ENCODE data around the gene XXYLT1. TPM values are rescaled to one million over a fixed set of nuclear protein-coding genes. Genes with fewer than 3 reads are reported as not detected.

Gene XXYLT1
- total RNA-seq, 1 experiment from 2014 or later = 23.4 TPM

- H3K4me1 Mint-ChIP-seq = no peaks in the 10 kb centered on the region
- ChIA-PET POLR2A (no interaction called here), CTCF (interaction anchor here (0.8 to 1.4 kb wide), 3 partner anchors 10 to 342 kb away, joined by 3 to 6 read pairs (median 3); no protein-coding TSS in a partner anchor)
- no peak overlapping the region for H3K4me3 Mint-ChIP-seq
- no peak for DNase-seq (ENCODE audit: low spot score)
- TF ChIP-seq PRDM15 (CRISPR knock-in tag; IDR thresholded peaks at IDR 0.05) = no peak
- TF ChIP-seq, protein P1, sequence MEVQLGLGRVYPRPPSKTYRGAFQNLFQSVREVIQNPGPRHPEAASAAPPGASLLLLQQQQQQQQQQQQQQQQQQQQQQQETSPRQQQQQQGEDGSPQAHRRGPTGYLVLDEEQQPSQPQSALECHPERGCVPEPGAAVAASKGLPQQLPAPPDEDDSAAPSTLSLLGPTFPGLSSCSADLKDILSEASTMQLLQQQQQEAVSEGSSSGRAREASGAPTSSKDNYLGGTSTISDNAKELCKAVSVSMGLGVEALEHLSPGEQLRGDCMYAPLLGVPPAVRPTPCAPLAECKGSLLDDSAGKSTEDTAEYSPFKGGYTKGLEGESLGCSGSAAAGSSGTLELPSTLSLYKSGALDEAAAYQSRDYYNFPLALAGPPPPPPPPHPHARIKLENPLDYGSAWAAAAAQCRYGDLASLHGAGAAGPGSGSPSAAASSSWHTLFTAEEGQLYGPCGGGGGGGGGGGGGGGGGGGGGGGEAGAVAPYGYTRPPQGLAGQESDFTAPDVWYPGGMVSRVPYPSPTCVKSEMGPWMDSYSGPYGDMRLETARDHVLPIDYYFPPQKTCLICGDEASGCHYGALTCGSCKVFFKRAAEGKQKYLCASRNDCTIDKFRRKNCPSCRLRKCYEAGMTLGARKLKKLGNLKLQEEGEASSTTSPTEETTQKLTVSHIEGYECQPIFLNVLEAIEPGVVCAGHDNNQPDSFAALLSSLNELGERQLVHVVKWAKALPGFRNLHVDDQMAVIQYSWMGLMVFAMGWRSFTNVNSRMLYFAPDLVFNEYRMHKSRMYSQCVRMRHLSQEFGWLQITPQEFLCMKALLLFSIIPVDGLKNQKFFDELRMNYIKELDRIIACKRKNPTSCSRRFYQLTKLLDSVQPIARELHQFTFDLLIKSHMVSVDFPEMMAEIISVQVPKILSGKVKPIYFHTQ (CRISPR knock-in tag; IDR thresholded peaks at IDR 0.05) = no peak
- TF ChIP-seq GABPB1 (CRISPR knock-in tag; IDR thresholded peaks at IDR 0.05) = no peak
- TF ChIP-seq, protein P2, sequence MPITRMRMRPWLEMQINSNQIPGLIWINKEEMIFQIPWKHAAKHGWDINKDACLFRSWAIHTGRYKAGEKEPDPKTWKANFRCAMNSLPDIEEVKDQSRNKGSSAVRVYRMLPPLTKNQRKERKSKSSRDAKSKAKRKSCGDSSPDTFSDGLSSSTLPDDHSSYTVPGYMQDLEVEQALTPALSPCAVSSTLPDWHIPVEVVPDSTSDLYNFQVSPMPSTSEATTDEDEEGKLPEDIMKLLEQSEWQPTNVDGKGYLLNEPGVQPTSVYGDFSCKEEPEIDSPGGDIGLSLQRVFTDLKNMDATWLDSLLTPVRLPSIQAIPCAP (CRISPR knock-in tag; IDR thresholded peaks at IDR 0.05) = no peak
- TF ChIP-seq NR3C1 (CRISPR knock-in tag; conservative IDR thresholded peaks at IDR 0.05; ENCODE audit: low read depth) = no peak
- TF ChIP-seq, protein P3, sequence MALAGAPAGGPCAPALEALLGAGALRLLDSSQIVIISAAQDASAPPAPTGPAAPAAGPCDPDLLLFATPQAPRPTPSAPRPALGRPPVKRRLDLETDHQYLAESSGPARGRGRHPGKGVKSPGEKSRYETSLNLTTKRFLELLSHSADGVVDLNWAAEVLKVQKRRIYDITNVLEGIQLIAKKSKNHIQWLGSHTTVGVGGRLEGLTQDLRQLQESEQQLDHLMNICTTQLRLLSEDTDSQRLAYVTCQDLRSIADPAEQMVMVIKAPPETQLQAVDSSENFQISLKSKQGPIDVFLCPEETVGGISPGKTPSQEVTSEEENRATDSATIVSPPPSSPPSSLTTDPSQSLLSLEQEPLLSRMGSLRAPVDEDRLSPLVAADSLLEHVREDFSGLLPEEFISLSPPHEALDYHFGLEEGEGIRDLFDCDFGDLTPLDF (CRISPR knock-in tag; IDR thresholded peaks at IDR 0.05) = no peak
- TF ChIP-seq ZNF263 (CRISPR knock-in tag; IDR thresholded peaks at IDR 0.05; ENCODE audit: low read depth) = no peak
- no peak for TF ChIP-seq ZNF219 (CRISPR knock-in tag; IDR thresholded peaks at IDR 0.05; ENCODE audit: borderline replicate concordance)
- no peak for TF ChIP-seq CREM (CRISPR knock-in tag; IDR thresholded peaks at IDR 0.05)
- TF ChIP-seq ATF1 (CRISPR knock-in tag; IDR thresholded peaks at IDR 0.05) = no peak
- TF ChIP-seq MYBL2 (CRISPR knock-in tag; IDR thresholded peaks at IDR 0.05) = no peak
- TF ChIP-seq, protein P4, sequence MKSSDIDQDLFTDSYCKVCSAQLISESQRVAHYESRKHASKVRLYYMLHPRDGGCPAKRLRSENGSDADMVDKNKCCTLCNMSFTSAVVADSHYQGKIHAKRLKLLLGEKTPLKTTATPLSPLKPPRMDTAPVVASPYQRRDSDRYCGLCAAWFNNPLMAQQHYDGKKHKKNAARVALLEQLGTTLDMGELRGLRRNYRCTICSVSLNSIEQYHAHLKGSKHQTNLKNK (CRISPR knock-in tag; IDR thresholded peaks at IDR 0.05) = no peak
- TF ChIP-seq, protein P5, sequence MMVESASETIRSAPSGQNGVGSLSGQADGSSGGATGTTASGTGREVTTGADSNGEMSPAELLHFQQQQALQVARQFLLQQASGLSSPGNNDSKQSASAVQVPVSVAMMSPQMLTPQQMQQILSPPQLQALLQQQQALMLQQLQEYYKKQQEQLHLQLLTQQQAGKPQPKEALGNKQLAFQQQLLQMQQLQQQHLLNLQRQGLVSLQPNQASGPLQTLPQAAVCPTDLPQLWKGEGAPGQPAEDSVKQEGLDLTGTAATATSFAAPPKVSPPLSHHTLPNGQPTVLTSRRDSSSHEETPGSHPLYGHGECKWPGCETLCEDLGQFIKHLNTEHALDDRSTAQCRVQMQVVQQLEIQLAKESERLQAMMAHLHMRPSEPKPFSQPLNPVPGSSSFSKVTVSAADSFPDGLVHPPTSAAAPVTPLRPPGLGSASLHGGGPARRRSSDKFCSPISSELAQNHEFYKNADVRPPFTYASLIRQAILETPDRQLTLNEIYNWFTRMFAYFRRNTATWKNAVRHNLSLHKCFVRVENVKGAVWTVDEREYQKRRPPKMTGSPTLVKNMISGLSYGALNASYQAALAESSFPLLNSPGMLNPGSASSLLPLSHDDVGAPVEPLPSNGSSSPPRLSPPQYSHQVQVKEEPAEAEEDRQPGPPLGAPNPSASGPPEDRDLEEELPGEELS (CRISPR knock-in tag; IDR thresholded peaks at IDR 0.05) = no peak
- no peak for TF ChIP-seq ESRRA (CRISPR knock-in tag; IDR thresholded peaks at IDR 0.05; ENCODE audit: borderline replicate concordance)
- no peak overlapping the region for H3K27ac Mint-ChIP-seq
- ATAC-seq = no peak
- peaks cover 19% of the 10 kb centered on the region for H3K9me3 Mint-ChIP-seq
- H3K27me3 Mint-ChIP-seq (ENCODE audit: low read depth) = no peaks in the 10 kb centered on the region
- no peaks in the 10 kb centered on the region for H3K36me3 Mint-ChIP-seq
These were observed 245.7 kb downstream of the XXYLT1 start for GRCh38 chr3:195025056-195025883.

All from WTC11 (cell line).